Smooth muscle cell (in vitro differentiated cells): Measurements from ENCODE around the gene WDR37. TPM values are rescaled to one million over a fixed set of nuclear protein-coding genes. Genes with fewer than 3 reads are reported as not detected.

Experiments used
- DNase-seq: peaks from one replicate; lab custom pipeline; 2025; ENCODE audit not compliant: unreplicated experiment; lab: John Stamatoyannopoulos, UW
- H2AFZ ChIP-seq: fragments of 200-600 bp; sonication (generic); 2 replicates; pipeline ENCODE4 v1.6.0; 2016; ENCODE audit warnings: antibody characterized with exemption, low read depth, mild to moderate bottlenecking
- H3F3A ChIP-seq: fragments of 200-600 bp; sonication (generic); 2 replicates; pipeline ENCODE4 v1.6.0; 2017; ENCODE audit warnings: antibody characterized with exemption, low read depth
- H3K27ac ChIP-seq: fragments of 200-600 bp; sonication (generic); 2 replicates; pipeline ENCODE4 v1.5.1; 2016; ENCODE audit warnings: low read depth, mild to moderate bottlenecking
- H3K27me3 ChIP-seq: fragments of 200-600 bp; sonication (generic); 2 replicates; pipeline ENCODE4 v1.6.1; 2016; ENCODE audit warnings: low read depth, mild to moderate bottlenecking
- H3K36me3 ChIP-seq: fragments of 200-600 bp; sonication (generic); 2 replicates; pipeline ENCODE4 v1.5.1; 2016; ENCODE audit warnings: low read depth
- H3K4me1 ChIP-seq: fragments of 200-600 bp; sonication (generic); 2 replicates; pipeline ENCODE4 v1.5.1; 2016; ENCODE audit warnings: low read depth
- H3K4me2 ChIP-seq: fragments of 200-600 bp; sonication (generic); 2 replicates; pipeline ENCODE4 v1.6.0; 2016; ENCODE audit warnings: mild to moderate bottlenecking
- H3K4me3 ChIP-seq: fragments of 200-600 bp; sonication (generic); 2 replicates; pipeline ENCODE4 v1.5.1; 2016; ENCODE audit warnings: mild to moderate bottlenecking
- H3K79me2 ChIP-seq: fragments of 200-600 bp; sonication (generic); 2 replicates; pipeline ENCODE4 v1.6.0; 2016; ENCODE audit warnings: low read depth, mild to moderate bottlenecking
- H3K9ac ChIP-seq: fragments of 200-600 bp; sonication (generic); 2 replicates; pipeline ENCODE4 v1.6.0; 2016; ENCODE audit warnings: low read depth
- H3K9me3 ChIP-seq: fragments of 200-600 bp; sonication (generic); replicated peaks from 2 replicates; pipeline ENCODE4 v1.5.1; 2016; ENCODE audit warnings: low read depth
- H4K20me1 ChIP-seq: fragments of 200-600 bp; sonication (generic); 2 replicates; pipeline ENCODE4 v1.6.0; 2016; ENCODE audit warnings: low read depth
- WGBS: methylation state at CpG from one replicate; pipeline ENCODE4 v1.1.7; 2016; ENCODE audit warnings: low lambda C conversion rate; 5-methylcytosine and 5-hydroxymethylcytosine counted together
- polyA plus RNA-seq: library from polyadenylated mRNA; unstranded; fragments of >200 nt; fragmentation: Nextera tagmentation; extraction: Ambion mirVana; gene quantifications from 2 replicates; pipeline ENCODE4 v1.2.1, GENCODE V29; 2016
- total RNA-seq: library from RNA; depleted of rRNA; stranded (reverse); fragments of >200 nt; gene quantifications from 2 replicates; pipeline ENCODE4 v1.2.3, GENCODE V29; 2014
- TF ChIP-seq, protein P1 (sequence below): fragments of 200-600 bp; sonication (generic); IDR thresholded peaks from 2 replicates; pipeline ENCODE4 v1.5.1; 2017; ENCODE audit warnings: borderline replicate concordance, mild to moderate bottlenecking, antibody characterized with exemption; ENCODE audit not compliant: insufficient read depth, poor library complexity, severe bottlenecking

Gene WDR37
- total and polyA plus RNA-seq, 2 experiments from 2014 or later, result 10.5 to 10.7 TPM

DNA sequence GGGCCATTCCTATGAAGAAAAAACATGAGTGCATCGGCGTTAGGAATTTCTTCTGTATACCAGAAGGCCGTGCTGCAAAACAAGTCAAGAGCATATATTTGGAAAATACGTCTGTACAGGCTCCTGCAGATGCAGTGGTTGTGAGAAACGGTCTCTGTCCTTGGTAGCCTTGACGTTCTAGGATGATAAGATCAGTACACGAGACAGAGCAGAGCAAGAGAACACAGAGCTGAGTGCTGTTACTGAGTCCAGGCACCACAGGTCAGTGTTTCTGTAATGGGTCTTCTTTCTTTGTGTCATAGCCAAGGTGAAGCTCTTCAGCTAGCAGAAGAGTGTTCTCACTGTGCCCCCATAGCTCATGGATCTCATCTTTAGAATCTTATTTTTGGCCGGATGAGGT lies 62.8 kb downstream of the WDR37 start:
- H3K4me2 ChIP-seq, result no peak overlapping the region
- H3K36me3 ChIP-seq, result peaks cover 6% of the 10 kb centered on the region
- H3K27ac ChIP-seq, result no peak overlapping the region
- no peaks in the 10 kb centered on the region for H3K27me3 ChIP-seq
- H4K20me1 ChIP-seq, result peaks cover 73% of the 10 kb centered on the region
- WGBS, result 69% methylated on average over 8 of the region's 8 CpGs
- H3F3A ChIP-seq, result no peaks in the 10 kb centered on the region
- H3K4me1 ChIP-seq, result no peaks in the 10 kb centered on the region
- TF ChIP-seq, protein P1, sequence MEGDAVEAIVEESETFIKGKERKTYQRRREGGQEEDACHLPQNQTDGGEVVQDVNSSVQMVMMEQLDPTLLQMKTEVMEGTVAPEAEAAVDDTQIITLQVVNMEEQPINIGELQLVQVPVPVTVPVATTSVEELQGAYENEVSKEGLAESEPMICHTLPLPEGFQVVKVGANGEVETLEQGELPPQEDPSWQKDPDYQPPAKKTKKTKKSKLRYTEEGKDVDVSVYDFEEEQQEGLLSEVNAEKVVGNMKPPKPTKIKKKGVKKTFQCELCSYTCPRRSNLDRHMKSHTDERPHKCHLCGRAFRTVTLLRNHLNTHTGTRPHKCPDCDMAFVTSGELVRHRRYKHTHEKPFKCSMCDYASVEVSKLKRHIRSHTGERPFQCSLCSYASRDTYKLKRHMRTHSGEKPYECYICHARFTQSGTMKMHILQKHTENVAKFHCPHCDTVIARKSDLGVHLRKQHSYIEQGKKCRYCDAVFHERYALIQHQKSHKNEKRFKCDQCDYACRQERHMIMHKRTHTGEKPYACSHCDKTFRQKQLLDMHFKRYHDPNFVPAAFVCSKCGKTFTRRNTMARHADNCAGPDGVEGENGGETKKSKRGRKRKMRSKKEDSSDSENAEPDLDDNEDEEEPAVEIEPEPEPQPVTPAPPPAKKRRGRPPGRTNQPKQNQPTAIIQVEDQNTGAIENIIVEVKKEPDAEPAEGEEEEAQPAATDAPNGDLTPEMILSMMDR, result no peak
- no peaks in the 10 kb centered on the region for H3K9me3 ChIP-seq
- no peak for DNase-seq
- no peak overlapping the region for H3K9ac ChIP-seq
- H3K4me3 ChIP-seq, result no peak overlapping the region
- H3K79me2 ChIP-seq, result no peaks in the 10 kb centered on the region
- no peak overlapping the region for H2AFZ ChIP-seq

DNA sequence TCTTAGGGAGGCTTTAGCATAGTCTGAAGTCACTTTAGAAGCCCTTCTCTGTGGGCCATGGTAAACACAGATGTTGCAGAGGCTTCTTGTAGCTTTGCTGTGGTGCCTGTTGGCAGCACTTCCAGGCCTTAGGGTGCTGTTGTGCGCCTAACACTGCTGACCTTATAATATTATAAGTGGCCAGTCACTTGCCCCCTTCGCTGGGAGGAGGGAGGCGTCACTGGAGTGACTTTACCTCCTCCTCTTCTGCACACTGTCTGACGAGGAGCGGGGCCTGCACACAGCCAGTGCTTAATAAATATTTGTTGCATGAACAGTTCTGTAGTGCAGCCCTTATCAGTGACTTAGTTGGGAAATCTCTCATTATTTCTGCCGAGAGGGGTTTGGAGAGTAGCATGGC lies 63.3 kb downstream of the WDR37 start:
- Histone ChIP-seq H3K9ac (no peak overlapping the region), H3K27me3 (no peaks in the 10 kb centered on the region), H3K4me1 (no peaks in the 10 kb centered on the region), H3K79me2 (no peaks in the 10 kb centered on the region), H3K27ac (no peak overlapping the region), H3K9me3 (no peaks in the 10 kb centered on the region), H2AFZ (no peak overlapping the region), H3K36me3 (peaks cover 6% of the 10 kb centered on the region), H3K4me3 (no peak overlapping the region), H3F3A (no peaks in the 10 kb centered on the region), H3K4me2 (no peak overlapping the region), H4K20me1 (peaks cover 72% of the 10 kb centered on the region)
- no peak for DNase-seq
- TF ChIP-seq, protein P1, result no peak
- WGBS, result 84% methylated on average over 6 of the region's 6 CpGs

DNA sequence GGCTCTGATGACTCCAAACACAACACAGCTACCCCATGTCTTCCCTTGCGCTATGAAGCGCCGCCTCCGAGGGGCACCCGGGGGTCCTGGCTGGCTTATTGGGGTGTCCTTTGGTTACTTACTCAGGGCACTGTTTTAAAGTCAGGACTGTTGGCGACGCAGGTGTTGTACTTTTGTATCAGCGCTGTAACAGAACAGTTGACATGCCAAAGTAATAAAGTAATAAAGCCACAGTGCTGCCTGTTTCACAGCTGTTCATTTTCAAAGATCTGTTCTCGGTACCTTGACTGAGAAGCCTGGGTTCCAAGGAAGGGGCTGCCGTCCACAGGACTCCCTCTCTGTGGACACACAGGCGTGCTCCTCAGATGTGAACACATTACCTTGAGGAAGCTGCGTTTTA lies 64.1 kb downstream of the WDR37 start:
- Histone ChIP-seq H2AFZ (no peak overlapping the region), H4K20me1 (peaks cover 70% of the 10 kb centered on the region), H3K4me1 (no peaks in the 10 kb centered on the region), H3K9me3 (no peaks in the 10 kb centered on the region), H3K27ac (no peak overlapping the region), H3K4me3 (no peak overlapping the region), H3F3A (no peaks in the 10 kb centered on the region), H3K36me3 (peaks cover 6% of the 10 kb centered on the region), H3K79me2 (no peaks in the 10 kb centered on the region), H3K9ac (no peak overlapping the region), H3K4me2 (no peak overlapping the region), H3K27me3 (no peaks in the 10 kb centered on the region)
- TF ChIP-seq, protein P1, result no peak
- WGBS, result 91% methylated on average over 12 of the region's 12 CpGs
- DNase-seq, result no peak

DNA sequence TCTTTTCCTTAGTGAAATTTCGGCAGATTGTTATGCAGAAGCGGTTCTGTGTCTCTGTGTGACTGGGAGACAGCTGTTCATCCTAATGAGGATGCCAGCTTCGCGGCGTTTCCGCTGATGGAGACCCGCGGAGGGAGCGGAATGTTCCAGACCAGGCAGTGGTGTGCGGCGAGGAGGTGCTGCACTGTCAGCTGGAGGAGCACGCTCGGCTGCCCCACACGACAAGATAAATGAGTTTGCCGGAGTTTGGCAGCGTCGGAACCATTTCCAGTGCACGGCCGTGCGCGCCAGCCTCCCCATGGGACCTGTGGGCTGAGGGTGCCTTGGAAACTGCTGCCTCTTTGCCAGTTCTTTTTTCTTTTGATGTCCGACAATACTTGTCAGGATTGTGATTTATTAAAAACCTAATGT lies 64.6 kb downstream of the WDR37 start:
- H2AFZ ChIP-seq, result no peak overlapping the region
- no peak for DNase-seq
- no peak overlapping the region for H3K4me2 ChIP-seq
- no peaks in the 10 kb centered on the region for H3F3A ChIP-seq
- no peaks in the 10 kb centered on the region for H3K79me2 ChIP-seq
- peaks cover 6% of the 10 kb centered on the region for H3K36me3 ChIP-seq
- H3K9me3 ChIP-seq, result no peaks in the 10 kb centered on the region
- H3K27ac ChIP-seq, result no peak overlapping the region
- WGBS, result 96% methylated on average over 22 of the region's 22 CpGs
- H3K27me3 ChIP-seq, result no peaks in the 10 kb centered on the region
- no peak overlapping the region for H3K9ac ChIP-seq
- no peaks in the 10 kb centered on the region for H3K4me1 ChIP-seq
- H3K4me3 ChIP-seq, result no peak overlapping the region
- TF ChIP-seq, protein P1, result no peak
- peaks cover 65% of the 10 kb centered on the region for H4K20me1 ChIP-seq
